PC-3 (cell line): ENCODE data around the gene CHRM4. TPM values are rescaled to one million over a fixed set of nuclear protein-coding genes. Genes with fewer than 3 reads are reported as not detected.
A peak's percentile ranks its signal among the peaks of the same experiment; 100 is the strongest.

ENCODE experiments used
- ATAC-seq: fragments of 200-7000 bp; cut with Tn5 transposase; 2 replicates; pipeline ENCODE4 v1.9.1; 2020; ENCODE audit warnings: mild to moderate bottlenecking, moderate library complexity
- BruUV-seq: library from RNA; stranded (reverse); fragments of 400-500 nt; replicated peaks from 2 replicates; lab custom pipeline; 2021; lab: Mats Ljungman, UMichigan
- CTCF ChIA-PET: fragments of 300-600 bp; sonication (Branson Sonifier 250); formaldehyde crosslinking; loops from one replicate; lab custom pipeline; 2022; ENCODE audit warnings: antibody characterized with exemption; lab: Charles Lee
- POLR2A ChIA-PET: fragments of 300-600 bp; sonication (Branson Sonifier 250); formaldehyde crosslinking; loops from one replicate; lab custom pipeline; 2022; ENCODE audit warnings: antibody characterized with exemption; ENCODE audit not compliant: unreplicated experiment; lab: Charles Lee
- DNase-seq: peaks from one replicate; pipeline ENCODE4 v3.0.0-alpha.2; 2015
- H2AFZ ChIP-seq: fragments of 300-600 bp; sonication (generic); 2 replicates; pipeline ENCODE4 v1.6.0; 2016; ENCODE audit warnings: antibody characterized with exemption, low read length
- H3F3A ChIP-seq: fragments of 300-600 bp; sonication (generic); one replicate; pipeline ENCODE4 v1.6.0; 2017; ENCODE audit warnings: antibody characterized with exemption, low read length, control low read depth, mild to moderate bottlenecking; ENCODE audit not compliant: unreplicated experiment
- H3K27ac ChIP-seq: fragments of 300-600 bp; sonication (generic); 2 replicates; pipeline ENCODE4 v1.5.1; 2016; ENCODE audit warnings: mild to moderate bottlenecking, low read length
- H3K27me3 ChIP-seq: fragments of 300-600 bp; sonication (generic); 2 replicates; pipeline ENCODE4 v1.6.1; 2016; ENCODE audit warnings: low read length, mixed read lengths
- H3K36me3 ChIP-seq: fragments of 300-600 bp; sonication (generic); 2 replicates; pipeline ENCODE4 v1.6.1; 2016; ENCODE audit warnings: low read depth, mixed run types, low read length, mixed read lengths
- H3K4me1 ChIP-seq: fragments of 300-600 bp; sonication (generic); 2 replicates; pipeline ENCODE4 v1.5.1; 2016; ENCODE audit warnings: low read length; ENCODE audit not compliant: insufficient read depth
- H3K4me2 ChIP-seq: fragments of 300-600 bp; sonication (generic); 2 replicates; pipeline ENCODE4 v1.6.0; 2016; ENCODE audit warnings: low read length
- H3K4me3 ChIP-seq: fragments of 300-600 bp; sonication (generic); 2 replicates; pipeline ENCODE4 v1.5.1; 2016; ENCODE audit warnings: mild to moderate bottlenecking, low read length, mixed read lengths
- H3K79me2 ChIP-seq: fragments of 300-600 bp; sonication (generic); 2 replicates; pipeline ENCODE4 v1.6.1; 2017; ENCODE audit warnings: low read length, mixed read lengths
- H3K9ac ChIP-seq: fragments of 300-600 bp; sonication (generic); 2 replicates; pipeline ENCODE4 v1.6.0; 2016; ENCODE audit warnings: mild to moderate bottlenecking, low read length
- H3K9me2 ChIP-seq: fragments of 300-600 bp; sonication (generic); replicated peaks from 2 replicates; pipeline ENCODE4 v1.6.1; 2016; ENCODE audit warnings: mixed run types, low read length, mixed read lengths
- H3K9me3 ChIP-seq: fragments of 300-600 bp; sonication (generic); 2 replicates; pipeline ENCODE4 v1.6.1; 2016; ENCODE audit warnings: low read length, mixed read lengths
- H4K20me1 ChIP-seq: fragments of 300-600 bp; sonication (generic); 2 replicates; pipeline ENCODE4 v1.6.1; 2016; ENCODE audit warnings: low read length, mixed read lengths
- CTCF ChIP-seq: fragments of 300-600 bp; sonication (generic); conservative IDR thresholded peaks from 2 replicates; pipeline ENCODE4 v1.5.1; 2017; ENCODE audit warnings: antibody characterized with exemption, low read depth, mild to moderate bottlenecking, low read length
- EZH2 ChIP-seq: fragments of 300-600 bp; sonication (generic); IDR thresholded peaks from one replicate; pipeline ENCODE4 v1.6.1; 2017; ENCODE audit warnings: antibody characterized with exemption, mild to moderate bottlenecking, low read length; ENCODE audit not compliant: unreplicated experiment
- EZH2phosphoT487 ChIP-seq: fragments of 300-600 bp; sonication (generic); IDR thresholded peaks from 2 replicates; pipeline ENCODE4 v1.6.1; 2018; ENCODE audit warnings: mild to moderate bottlenecking, antibody characterized with exemption, low read length, borderline replicate concordance
- intact Hi-C: fragments of 100-400 bp; cut with micrococcal nuclease; formaldehyde crosslinking; loops from 2 replicates; pipeline ENCODE4 v1.9.0; 2023
- total RNA-seq: library from RNA; depleted of rRNA; stranded (reverse); fragments of >200 nt; gene quantifications from 2 replicates; pipeline ENCODE4 v1.2.3, GENCODE V29; 2014

Gene CHRM4
- total RNA-seq, 1 experiment from 2014 or later, result not detected

GRCh38 chr11:46382646-46383403, 8.8 kb downstream of the CHRM4 start:
- Histone ChIP-seq H3K9me2 (no peaks in the 10 kb centered on the region), H3K4me3 (peak overlapping the region; percentile 79), H3K79me2 (no peaks in the 10 kb centered on the region), H3K4me2 (peak overlapping the region; percentile 93), H4K20me1 (no peaks in the 10 kb centered on the region), H3K36me3 (no peaks in the 10 kb centered on the region; the same call in 1 of the 2 replicates), H3K9ac (no peak overlapping the region), H3K9me3 (no peaks in the 10 kb centered on the region), H3K27ac (no peak overlapping the region), H3K27me3 (no peaks in the 10 kb centered on the region), H3F3A (no peaks in the 10 kb centered on the region), H2AFZ (no peak overlapping the region), H3K4me1 (peaks cover 8% of the 10 kb centered on the region; the same call in 1 of the 2 replicates)
- no peak for TF ChIP-seq EZH2phosphoT487
- TF ChIP-seq CTCF, result peak; percentile 66
- TF ChIP-seq EZH2, result no peak
- peak; percentile 36 for DNase-seq
- intact Hi-C loops, result no loop called here
- CTCF ChIA-PET, result interaction anchor here (0.5 to 0.9 kb wide), 2 partner anchors 19 to 229 kb away, joined by 3 to 6 read pairs; no protein-coding TSS in a partner anchor
- no peak for ATAC-seq
- POLR2A ChIA-PET, result no interaction called here
- no TSS peak for BruUV-seq

- POLR2A ChIA-PET, result no interaction called here
- intact Hi-C loops, result no loop called here
- no peak overlapping the region for H3K27ac ChIP-seq
- peak; percentile 12 for ATAC-seq
- H3F3A ChIP-seq, result no peaks in the 10 kb centered on the region
- H3K79me2 ChIP-seq, result no peaks in the 10 kb centered on the region
- CTCF ChIA-PET, result no interaction called here
- no peaks in the 10 kb centered on the region; the same call in 1 of the 2 replicates for H3K36me3 ChIP-seq
- no peaks in the 10 kb centered on the region for H3K27me3 ChIP-seq
- peak overlapping the region; percentile 67 for H3K9ac ChIP-seq
- TSS peak; percentile 47 for BruUV-seq
- no peak for TF ChIP-seq CTCF
- H3K9me3 ChIP-seq, result no peaks in the 10 kb centered on the region
- H4K20me1 ChIP-seq, result no peaks in the 10 kb centered on the region
- H3K4me2 ChIP-seq, result peak overlapping the region; percentile 93
- DNase-seq, result no peak
- peak overlapping the region; percentile 79 for H3K4me3 ChIP-seq
- peak overlapping the region; percentile 73 for H2AFZ ChIP-seq
- peaks cover 8% of the 10 kb centered on the region; the same call in 1 of the 2 replicates for H3K4me1 ChIP-seq
- H3K9me2 ChIP-seq, result no peaks in the 10 kb centered on the region
Observed at GRCh38 chr11:46381819-46382645, 9.5 kb downstream of the CHRM4 start.
